Gastrocnemius medialis (tissue), 4 donors: ENCODE results near the gene RPS23. TPM values are rescaled to one million over a fixed set of nuclear protein-coding genes. Genes with fewer than 3 reads are reported as not detected.

ENCODE experiments used
- ATAC-seq, 2 donors: fragments of 150-250 bp; one replicate each; pipeline ENCODE4 v1.9.1; 2016
- DNase-seq, 2 donors: peaks; one replicate each; pipeline ENCODE4 v3.0.0-alpha.2; 2019
- H3K27ac ChIP-seq, 4 donors: fragments of 200-600 bp; sonication (generic); 1 replicate in 1 of 4; 2 replicates in 3 of 4; pipeline ENCODE4 v1.5.1; 2016 to 2018; ENCODE audit warnings: mild to moderate bottlenecking in 2 of 4, moderate library complexity in 1 of 4
- H3K27me3 ChIP-seq, 3 donors: fragments of 200-600 bp; sonication (generic) in 2 of 3; 1 replicate in 1 of 3; 2 replicates in 2 of 3; pipeline versions ENCODE4 v1.5.1 to v1.6.0; 2016 to 2019; ENCODE audit warnings: mild to moderate bottlenecking in 1 of 3, moderate library complexity in 1 of 3
- H3K36me3 ChIP-seq, 2 donors: fragments of 200-600 bp; sonication (generic) in 1 of 2; one replicate each; pipeline ENCODE4 v1.5.1; 2017 to 2018
- H3K4me1 ChIP-seq, 2 donors: fragments of 200-600 bp; sonication (generic) in 1 of 2; one replicate each; pipeline ENCODE4 v1.5.1; 2016 to 2017; ENCODE audit warnings: mild to moderate bottlenecking in 2 of 2
- H3K4me3 ChIP-seq, 4 donors: fragments of 200-600 bp; sonication (generic) in 3 of 4; 1 replicate in 1 of 4; 2 replicates in 3 of 4; pipeline ENCODE4 v1.5.1; 2016 to 2019; ENCODE audit warnings: mild to moderate bottlenecking in 2 of 4
- H3K9me3 ChIP-seq, 3 donors: fragments of 200-600 bp; sonication (generic) in 2 of 3; 1 replicate in 1 of 3; 2 replicates in 2 of 3; pipeline ENCODE4 v1.5.1; 2016 to 2019
- POLR2A ChIP-seq, 2 donors: fragments of 450-650 bp; IDR thresholded peaks; one replicate each; pipeline ENCODE4 v1.6.1; 2017; ENCODE audit warnings: antibody characterized with exemption in 2 of 2, mild to moderate bottlenecking in 2 of 2, moderate library complexity in 2 of 2
- in situ Hi-C, 4 donors: fragments of 200-750 bp; cut with MboI; loops; one replicate each; pipeline versions ENCODE4 v1.15.0 to v1.8.0; 2017; ENCODE audit warnings: low sequenced_read_pairs in 4 of 4
- intact Hi-C: fragments of 100-400 bp; cut with DNase I; formaldehyde crosslinking; loops from one replicate; pipeline ENCODE4 v1.15.1; 2023; ENCODE audit warnings: low total_unique reads
- total RNA-seq, 4 donors: library from RNA; depleted of rRNA; stranded (reverse); fragments of >200 nt; gene quantifications; one replicate each; pipeline versions ENCODE4 v1.1.0 to v1.2.3, GENCODE V29; 2016
- TF ChIP-seq, protein P1 (sequence below), 5 experiments: fragments of 450-650 bp in 3 of 5; fragments of 200-600 bp in 2 of 5; sonication (generic) in 2 of 5; IDR thresholded peaks in 4 of 5; conservative IDR thresholded peaks in 1 of 5; 1 replicate in 4 of 5; 2 replicates in 1 of 5; pipeline ENCODE4 v1.5.1; 2016 to 2019; ENCODE audit warnings: antibody characterized with exemption in 5 of 5, mild to moderate bottlenecking in 3 of 5, moderate library complexity in 3 of 5

RPS23 gene
- total RNA-seq, 4 donors from 2014 or later: 3,129 to 4,184 (median 3,721) TPM

DNA sequence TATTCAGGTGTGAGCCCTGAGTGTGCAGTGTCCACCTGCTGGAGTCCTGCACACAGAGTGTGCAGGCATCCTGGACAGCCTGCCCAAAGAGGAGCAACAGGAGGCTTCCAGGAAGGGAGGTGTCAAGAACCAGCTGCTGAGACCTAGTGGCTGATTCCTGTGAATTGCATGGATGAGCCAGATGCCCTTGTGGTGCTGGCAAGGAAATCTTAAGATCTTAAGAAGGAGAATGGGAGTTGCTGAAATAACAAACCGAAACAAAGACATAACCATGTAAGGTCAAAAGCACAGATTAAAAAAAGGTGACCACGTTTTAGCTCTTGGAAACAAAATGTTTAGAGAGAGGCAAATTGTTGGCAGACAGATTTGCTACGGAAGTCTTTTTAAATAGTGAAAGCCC is 29.3 kb upstream of the RPS23 start:
- Histone ChIP-seq H3K36me3 (no peaks in the 10 kb centered on the region), H3K27me3 (no peaks in the 10 kb centered on the region), H3K9me3 (no peaks in the 10 kb centered on the region), H3K4me1 (no peaks in the 10 kb centered on the region), H3K4me3 (no peak overlapping the region), H3K27ac (no peak overlapping the region)
- in situ Hi-C loops: loop anchor here in 1 of 4 donors (25.0 kb wide), 1 partner anchor 330 kb away; no protein-coding TSS in a partner anchor
- no peak for ATAC-seq
- DNase-seq: no peak
- no peak for TF ChIP-seq POLR2A (IDR thresholded peaks at IDR 0.05)
- TF ChIP-seq, protein P1, sequence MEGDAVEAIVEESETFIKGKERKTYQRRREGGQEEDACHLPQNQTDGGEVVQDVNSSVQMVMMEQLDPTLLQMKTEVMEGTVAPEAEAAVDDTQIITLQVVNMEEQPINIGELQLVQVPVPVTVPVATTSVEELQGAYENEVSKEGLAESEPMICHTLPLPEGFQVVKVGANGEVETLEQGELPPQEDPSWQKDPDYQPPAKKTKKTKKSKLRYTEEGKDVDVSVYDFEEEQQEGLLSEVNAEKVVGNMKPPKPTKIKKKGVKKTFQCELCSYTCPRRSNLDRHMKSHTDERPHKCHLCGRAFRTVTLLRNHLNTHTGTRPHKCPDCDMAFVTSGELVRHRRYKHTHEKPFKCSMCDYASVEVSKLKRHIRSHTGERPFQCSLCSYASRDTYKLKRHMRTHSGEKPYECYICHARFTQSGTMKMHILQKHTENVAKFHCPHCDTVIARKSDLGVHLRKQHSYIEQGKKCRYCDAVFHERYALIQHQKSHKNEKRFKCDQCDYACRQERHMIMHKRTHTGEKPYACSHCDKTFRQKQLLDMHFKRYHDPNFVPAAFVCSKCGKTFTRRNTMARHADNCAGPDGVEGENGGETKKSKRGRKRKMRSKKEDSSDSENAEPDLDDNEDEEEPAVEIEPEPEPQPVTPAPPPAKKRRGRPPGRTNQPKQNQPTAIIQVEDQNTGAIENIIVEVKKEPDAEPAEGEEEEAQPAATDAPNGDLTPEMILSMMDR (IDR thresholded peaks at IDR 0.05 in 4 of 5, conservative IDR thresholded peaks at IDR 0.05 in 1 of 5): no peak
- intact Hi-C loops: no loop called here

DNA sequence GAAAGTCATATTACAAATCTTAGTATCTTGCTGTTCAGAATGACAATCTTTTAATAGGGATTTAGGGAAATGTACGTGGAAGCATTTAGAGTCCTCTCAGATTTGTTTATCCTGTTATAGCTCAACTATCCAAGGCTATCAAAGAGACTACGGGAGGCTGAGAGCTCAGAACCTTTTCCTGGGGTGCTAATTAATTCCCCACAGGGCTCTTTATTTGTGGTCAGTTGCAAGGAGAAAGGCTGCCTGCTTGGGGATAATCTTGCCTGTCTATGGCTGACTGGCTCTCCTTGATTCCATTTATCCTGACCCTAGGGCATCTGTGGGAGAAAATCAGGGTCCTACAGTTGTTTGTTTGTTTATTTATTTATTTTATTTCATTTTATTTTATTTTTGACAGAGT is 28.0 kb upstream of the RPS23 start:
- in situ Hi-C loops: loop anchor here in 1 of 4 donors (25.0 kb wide), 1 partner anchor 331 kb away; no protein-coding TSS in a partner anchor
- H3K27ac ChIP-seq: no peak overlapping the region

DNA sequence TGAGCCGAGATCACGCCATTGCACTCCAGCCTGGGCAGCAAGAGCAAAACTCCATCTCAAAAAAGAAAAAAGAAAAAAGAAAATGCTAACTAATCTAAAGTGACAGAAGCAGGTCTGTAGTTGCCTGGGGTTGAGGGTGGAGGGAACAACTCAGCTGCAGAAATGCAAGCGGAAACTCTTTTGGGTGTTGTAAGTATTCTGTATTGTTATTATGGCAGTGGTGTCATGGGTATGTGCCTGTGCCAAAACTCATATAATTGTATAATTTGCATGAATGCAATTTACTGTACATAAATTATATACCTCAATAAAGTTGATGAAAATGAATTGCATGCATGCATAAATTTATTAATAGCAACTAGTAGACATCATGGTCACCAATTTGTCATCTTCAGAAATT is 23.0 kb upstream of the RPS23 start:
- in situ Hi-C loops (loop anchor here in 1 of 4 donors (25.0 kb wide), 1 partner anchor 336 kb away; no protein-coding TSS in a partner anchor), intact Hi-C loops (no loop called here)
- Histone ChIP-seq H3K9me3 (no peaks in the 10 kb centered on the region), H3K4me3 (no peak overlapping the region), H3K36me3 (no peaks in the 10 kb centered on the region), H3K27ac (no peak overlapping the region), H3K4me1 (no peaks in the 10 kb centered on the region), H3K27me3 (no peaks in the 10 kb centered on the region)
- TF ChIP-seq, protein P1 (IDR thresholded peaks at IDR 0.05 in 4 of 5, conservative IDR thresholded peaks at IDR 0.05 in 1 of 5): no peak
- no peak for TF ChIP-seq POLR2A (IDR thresholded peaks at IDR 0.05)
- ATAC-seq (no peak), DNase-seq (no peak)

More for the DNA sequence above, 28.0 kb upstream of the RPS23 start:
- H3K36me3 ChIP-seq: no peaks in the 10 kb centered on the region
- H3K4me1 ChIP-seq: no peaks in the 10 kb centered on the region
- no peaks in the 10 kb centered on the region for H3K27me3 ChIP-seq
- H3K4me3 ChIP-seq: no peak overlapping the region
- H3K9me3 ChIP-seq: no peaks in the 10 kb centered on the region
- TF ChIP-seq, protein P1 (IDR thresholded peaks at IDR 0.05 in 4 of 5, conservative IDR thresholded peaks at IDR 0.05 in 1 of 5): no peak
- TF ChIP-seq POLR2A (IDR thresholded peaks at IDR 0.05): no peak
- DNase-seq (no peak), ATAC-seq (no peak)
- intact Hi-C loops: no loop called here

- Histone ChIP-seq H3K9me3 (no peaks in the 10 kb centered on the region), H3K4me3 (no peak overlapping the region), H3K4me1 (no peaks in the 10 kb centered on the region), H3K27me3 (no peaks in the 10 kb centered on the region), H3K36me3 (no peaks in the 10 kb centered on the region), H3K27ac (no peak overlapping the region)
- ATAC-seq (no peak), DNase-seq (no peak)
- TF ChIP-seq POLR2A (IDR thresholded peaks at IDR 0.05): no peak
- TF ChIP-seq, protein P1 (IDR thresholded peaks at IDR 0.05 in 4 of 5, conservative IDR thresholded peaks at IDR 0.05 in 1 of 5): no peak
- in situ Hi-C loops: no loop called here
- intact Hi-C loops: no loop called here
These were observed 20.5 kb upstream of the RPS23 start for GRCh38 chr5:82298668-82299067.

DNA sequence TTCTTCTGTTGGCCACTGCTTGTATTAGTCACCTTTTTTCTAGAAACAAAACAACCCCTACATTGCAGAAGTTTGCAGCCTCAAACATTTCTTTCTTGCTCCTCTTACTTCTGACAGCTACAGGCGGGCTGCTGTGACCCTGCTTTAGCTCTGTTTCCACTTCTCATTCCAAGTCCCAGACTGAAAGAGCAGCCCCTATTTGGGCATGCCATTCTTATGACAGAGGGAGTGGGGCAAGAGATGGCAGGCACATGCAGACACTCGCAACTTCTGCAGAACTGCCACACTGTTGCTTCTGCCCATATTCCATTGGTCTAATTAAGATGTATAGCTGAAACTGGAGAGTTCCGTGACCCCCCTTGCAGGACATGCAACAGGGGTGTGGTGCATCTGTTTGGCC is 19.6 kb upstream of the RPS23 start:
- intact Hi-C loops: no loop called here
- Histone ChIP-seq H3K4me3 (no peak overlapping the region), H3K4me1 (no peaks in the 10 kb centered on the region), H3K27me3 (no peaks in the 10 kb centered on the region), H3K9me3 (no peaks in the 10 kb centered on the region), H3K36me3 (no peaks in the 10 kb centered on the region), H3K27ac (no peak overlapping the region)
- TF ChIP-seq, protein P1 (IDR thresholded peaks at IDR 0.05 in 4 of 5, conservative IDR thresholded peaks at IDR 0.05 in 1 of 5): no peak
- no peak for TF ChIP-seq POLR2A (IDR thresholded peaks at IDR 0.05)
- in situ Hi-C loops: no loop called here
- ATAC-seq (no peak), DNase-seq (no peak)
